IMR-90 (cell line): Measurements from ENCODE around the gene GRAMD2B. TPM values are rescaled to one million over a fixed set of nuclear protein-coding genes. Genes with fewer than 3 reads are reported as not detected.

Source experiments
- ATAC-seq: fragments of 200-7000 bp; cut with Tn5 transposase; 2 replicates; pipeline ENCODE4 v1.9.1; 2020; ENCODE audit warnings: low read depth, mild to moderate bottlenecking, moderate library complexity
- BruUV-seq: library from RNA; stranded (reverse); fragments of 400-500 nt; replicated peaks from 2 replicates; lab custom pipeline; 2021; lab: Mats Ljungman, UMichigan
- CTCF ChIA-PET: fragments of 300-600 bp; formaldehyde crosslinking; extraction: SDS; loops from one replicate; lab custom pipeline; 2021; ENCODE audit warnings: antibody characterized with exemption; lab: Yijun Ruan, JAX
- POLR2A ChIA-PET: fragments of 300-600 bp; sonication (Branson Sonifier 250); formaldehyde crosslinking; loops from one replicate; lab custom pipeline; 2022; ENCODE audit warnings: antibody characterized with exemption; ENCODE audit not compliant: unreplicated experiment; lab: Charles Lee
- DNase-seq: peaks from one replicate; pipeline ENCODE4 v3.0.0; 2013
- H2AFZ ChIP-seq: replicated peaks from 2 replicates; pipeline ENCODE3; 2013; ENCODE audit warnings: low read length, mild to moderate bottlenecking; ENCODE audit not compliant: poor library complexity
- H2AK5ac ChIP-seq: 2 replicates; pipeline ENCODE4 v1.6.1; 2013; ENCODE audit warnings: low read depth, low read length, inconsistent platforms
- H2AK9ac ChIP-seq: replicated peaks from 2 replicates; pipeline ENCODE3; 2013; ENCODE audit warnings: mild to moderate bottlenecking, low read depth, low read length, moderate library complexity; ENCODE audit not compliant: poor library complexity
- H2BK120ac ChIP-seq: 2 replicates; pipeline ENCODE4 v1.6.1; 2013; ENCODE audit warnings: low read depth, low read length, inconsistent platforms
- H2BK15ac ChIP-seq: 3 replicates; pipeline ENCODE4 v1.6.1; 2013; ENCODE audit warnings: low read depth, low read length, inconsistent platforms
- H2BK20ac ChIP-seq: 2 replicates; pipeline ENCODE4 v1.6.1; 2013; ENCODE audit warnings: low read depth, mild to moderate bottlenecking, inconsistent platforms, low read length, moderate library complexity
- H2BK5ac ChIP-seq: 2 replicates; pipeline ENCODE4 v1.6.1; 2013; ENCODE audit warnings: mild to moderate bottlenecking, low read depth, low read length, inconsistent platforms; ENCODE audit not compliant: poor library complexity, severe bottlenecking
- H3K14ac ChIP-seq: replicated peaks from 2 replicates; pipeline ENCODE4 v1.6.1; 2013; ENCODE audit warnings: low read depth, low read length, inconsistent platforms
- H3K18ac ChIP-seq: 2 replicates; pipeline ENCODE4 v1.6.1; 2013; ENCODE audit warnings: low read depth, low read length, control low read depth
- H3K23ac ChIP-seq: 2 replicates; pipeline ENCODE4 v1.6.1; 2013; ENCODE audit warnings: low read depth, low read length, inconsistent platforms
- H3K27ac ChIP-seq: 2 replicates; pipeline ENCODE4 v1.5.1; 2013; ENCODE audit warnings: mild to moderate bottlenecking, control low read depth, low read length; ENCODE audit not compliant: insufficient read depth
- H3K27me3 ChIP-seq: 2 replicates; pipeline ENCODE4 v1.6.1; 2013; ENCODE audit warnings: low read length; ENCODE audit not compliant: control insufficient read depth, insufficient read depth
- H3K36me3 ChIP-seq: 2 replicates; pipeline ENCODE4 v1.6.1; 2013; ENCODE audit warnings: low read length, mixed read lengths; ENCODE audit not compliant: control insufficient read depth, insufficient read depth
- H3K4ac ChIP-seq: 2 replicates; pipeline ENCODE4 v1.6.1; 2013; ENCODE audit warnings: low read depth, low read length, inconsistent platforms
- H3K4me1 ChIP-seq: 2 replicates; pipeline ENCODE4 v1.6.1; 2013; ENCODE audit warnings: low read length, mixed read lengths; ENCODE audit not compliant: control insufficient read depth, insufficient read depth
- H3K4me2 ChIP-seq: 2 replicates; pipeline ENCODE4 v1.6.1; 2013; ENCODE audit warnings: low read depth, mild to moderate bottlenecking, control low read depth, low read length, moderate library complexity
- H3K4me3 ChIP-seq: 2 replicates; pipeline ENCODE4 v1.5.1; 2013; ENCODE audit warnings: low read depth, mild to moderate bottlenecking, control low read depth, low read length, moderate library complexity; ENCODE audit not compliant: insufficient read depth
- H3K56ac ChIP-seq: 2 replicates; pipeline ENCODE4 v1.6.1; 2013; ENCODE audit warnings: low read length, inconsistent platforms; ENCODE audit not compliant: insufficient read depth; ENCODE audit errors: extremely low read depth
- H3K79me1 ChIP-seq, 2 experiments: 2 replicates each; pipeline ENCODE4 v1.6.1; 2013; ENCODE audit warnings: low read length in 2 of 2, inconsistent platforms in 1 of 2, low read depth in 1 of 2
- H3K9ac ChIP-seq: 2 replicates; pipeline ENCODE4 v1.6.1; 2013; ENCODE audit warnings: low read depth, low read length, control low read depth
- H3K9me1 ChIP-seq: 2 replicates; pipeline ENCODE4 v1.6.1; 2013; ENCODE audit warnings: low read length, inconsistent platforms; ENCODE audit not compliant: insufficient read depth
- H3K9me3 ChIP-seq: 2 replicates; pipeline ENCODE4 v1.6.1; 2013; ENCODE audit warnings: low read length; ENCODE audit not compliant: control insufficient read depth, insufficient read depth
- H4K20me1 ChIP-seq: 2 replicates; pipeline ENCODE4 v1.6.1; 2013; ENCODE audit warnings: low read length, inconsistent platforms; ENCODE audit not compliant: insufficient read depth
- H4K5ac ChIP-seq: 2 replicates; pipeline ENCODE4 v1.6.1; 2013; ENCODE audit warnings: mild to moderate bottlenecking, low read depth, low read length, control low read depth
- H4K8ac ChIP-seq, 2 experiments: 2 replicates each; pipeline ENCODE4 v1.6.1; 2013; ENCODE audit warnings: low read depth in 2 of 2, low read length in 2 of 2, control low read depth in 1 of 2, inconsistent platforms in 1 of 2
- H4K91ac ChIP-seq: 2 replicates; pipeline ENCODE4 v1.6.1; 2013; ENCODE audit warnings: low read depth, low read length, inconsistent platforms; ENCODE audit not compliant: insufficient read depth
- FOS ChIP-seq: fragments of 150-350 bp; IDR thresholded peaks from 2 replicates; pipeline ENCODE4 v1.6.1; 2016; ENCODE audit warnings: low read depth, low read length
- RAD21 ChIP-seq: IDR thresholded peaks from 2 replicates; pipeline ENCODE4 v1.6.1; 2012; ENCODE audit warnings: low read length, improper control_type of control experiment
- WGBS, 2 experiments: methylation state at CpG; one replicate each; pipeline versions ENCODE4 v1.1.5 to v1.1.7; 2013; ENCODE audit warnings: missing lambda C conversion rate in 2 of 2; ENCODE audit not compliant: insufficient read length in 1 of 2; ENCODE audit errors: extremely low coverage in 2 of 2; 5-methylcytosine and 5-hydroxymethylcytosine counted together
- dilution Hi-C: fragments of 300-500 bp; cut with HindIII; formaldehyde crosslinking; loops from one replicate; pipeline ENCODE4 v1.14.3; 2018; ENCODE audit warnings: low sequenced_read_pairs; ENCODE audit not compliant: unreplicated experiment
- in situ Hi-C: fragments of 300-500 bp; cut with MboI; formaldehyde crosslinking; loops from 3 replicates; pipeline ENCODE4 v1.14.3; 2019; ENCODE audit warnings: low sequenced_read_pairs, inconsistent platforms, mixed read lengths
- intact Hi-C: fragments of 100-400 bp; cut with micrococcal nuclease; formaldehyde crosslinking; loops from 2 replicates; pipeline ENCODE4 v1.10.0; 2022
- polyA plus RNA-seq, 3 experiments: library from polyadenylated mRNA; depleted of rRNA; stranded (reverse); fragments of >200 nt; gene quantifications; 2 replicates each; pipeline ENCODE4 v1.2.3, GENCODE V29; 2012; ENCODE audit warnings: low replicate concordance in 1 of 3
- total RNA-seq: library from RNA; depleted of rRNA; stranded (reverse); fragments of >200 nt; gene quantifications from 2 replicates; pipeline ENCODE4 v1.2.3, GENCODE V29; 2012

The GRAMD2B gene
- total and polyA plus RNA-seq, 2 of the 4 experiments (the other 2 are of a cell fraction) = 13.9 to 20.3 TPM

DNA sequence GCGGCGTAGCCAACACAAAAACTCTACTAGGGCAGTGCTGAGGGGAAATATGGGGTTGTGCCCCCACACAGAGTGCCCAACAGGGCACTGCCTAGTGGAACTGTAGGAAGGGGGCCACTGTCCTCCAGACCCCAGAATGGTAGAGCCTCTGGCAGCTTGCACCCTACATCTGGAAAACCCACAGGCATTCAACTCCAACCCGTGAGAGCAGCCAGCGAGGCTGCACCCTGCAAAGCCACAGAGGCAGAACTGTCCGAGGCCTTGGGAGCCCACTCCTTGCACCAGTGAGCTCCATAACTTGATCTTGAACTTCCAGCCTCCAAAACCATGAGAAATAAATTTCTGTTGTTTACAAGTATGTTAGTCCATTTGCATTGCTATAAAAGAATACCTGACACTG is 27.7 kb downstream of the GRAMD2B start:
- Histone ChIP-seq H2BK5ac (no peak overlapping the region), H4K5ac (no peak overlapping the region), H3K9me1 (peaks cover 15% of the 10 kb centered on the region), H4K8ac (no peak overlapping the region), H3K14ac (no peak overlapping the region), H3K18ac (no peak overlapping the region), H2BK20ac (no peak overlapping the region), H3K4me1 (peaks cover 13% of the 10 kb centered on the region), H3K79me1 (peaks cover 46 to 71% of the 10 kb centered on the region in 2 experiments), H2AK5ac (no peak overlapping the region), H3K9me3 (no peaks in the 10 kb centered on the region), H3K9ac (no peak overlapping the region), H3K56ac (no peak overlapping the region), H3K4me3 (no peak overlapping the region), H3K4ac (no peak overlapping the region), H4K91ac (no peak overlapping the region), H3K36me3 (no peaks in the 10 kb centered on the region), H4K20me1 (no peaks in the 10 kb centered on the region), H3K27me3 (no peaks in the 10 kb centered on the region), H3K23ac (no peak overlapping the region), H2BK120ac (no peak overlapping the region), H2BK15ac (no peak overlapping the region), H2AK9ac (no peak overlapping the region), H3K4me2 (no peak overlapping the region), H2AFZ (no peak overlapping the region), H3K27ac (no peak overlapping the region)
- DNase-seq (no peak), ATAC-seq (no peak)
- no TSS peak for BruUV-seq
- dilution Hi-C loops = no loop called here
- in situ Hi-C loops = no loop called here
- intact Hi-C loops = no loop called here
- WGBS, 2 experiments = no CpG with 5 or more reads among the region's 5 CpGs
- no peak for TF ChIP-seq FOS
- no peak for TF ChIP-seq RAD21
- ChIA-PET CTCF (no interaction called here), POLR2A (no interaction called here)
